Measurements from ENCODE around the gene ACTN1. TPM values are rescaled to one million over a fixed set of nuclear protein-coding genes. Genes with fewer than 3 reads are reported as not detected.

The ACTN1 gene
- total RNA-seq, 2 donors from 2014 or later: 170 to 316 TPM

- DNase-seq (ENCODE audit: low spot score): no peak
- Histone ChIP-seq H3K27me3 (no peaks in the 10 kb centered on the region), H3K4me1 (peaks cover 0 to 93% of the 10 kb centered on the region in 2 donors), H3K4me3 (no peak overlapping the region), H3K27ac (peak overlapping the region; percentile 6 to 12), H3K9me3 (no peaks in the 10 kb centered on the region), H3K36me3 (peaks cover 7% of the 10 kb centered on the region)
- no peak for TF ChIP-seq CTCF (IDR thresholded peaks at IDR 0.05)
These were observed 17.1 kb downstream of the ACTN1 start for GRCh38 chr14:68961781-68962584.

- Histone ChIP-seq H3K9me3 (no peaks in the 10 kb centered on the region), H3K27ac (peak overlapping the region; percentile 6 to 12), H3K4me3 (no peak overlapping the region), H3K27me3 (no peaks in the 10 kb centered on the region), H3K36me3 (peaks cover 13% of the 10 kb centered on the region), H3K4me1 (peaks cover 0 to 93% of the 10 kb centered on the region in 2 donors)
- TF ChIP-seq CTCF (IDR thresholded peaks at IDR 0.05): no peak
- no peak for DNase-seq (ENCODE audit: low spot score)
These were observed 17.7 kb downstream of the ACTN1 start for GRCh38 chr14:68961361-68961760.

GRCh38 chr14:68960123-68960522 is 19.0 kb downstream of the ACTN1 start:
- H3K27me3 ChIP-seq: no peaks in the 10 kb centered on the region
- TF ChIP-seq CTCF (IDR thresholded peaks at IDR 0.05): no peak
- H3K27ac ChIP-seq: peak overlapping the region in 1 of 2 donors; percentile 77
- no peak overlapping the region for H3K4me3 ChIP-seq
- peaks cover 13% of the 10 kb centered on the region for H3K36me3 ChIP-seq
- no peaks in the 10 kb centered on the region for H3K9me3 ChIP-seq
- H3K4me1 ChIP-seq: peaks cover 0 to 93% of the 10 kb centered on the region in 2 donors
- no peak for DNase-seq (ENCODE audit: low spot score)

GRCh38 chr14:68959035-68959434 is 20.1 kb downstream of the ACTN1 start:
- Histone ChIP-seq H3K4me1 (peaks cover 0 to 93% of the 10 kb centered on the region in 2 donors), H3K4me3 (no peak overlapping the region)

GRCh38 chr14:68958553-68958952 is 20.5 kb downstream of the ACTN1 start:
- no peak for TF ChIP-seq CTCF (IDR thresholded peaks at IDR 0.05)
- Histone ChIP-seq H3K27me3 (no peaks in the 10 kb centered on the region), H3K27ac (peak overlapping the region; percentile 69 to 77), H3K9me3 (no peaks in the 10 kb centered on the region), H3K4me1 (peaks cover 0 to 93% of the 10 kb centered on the region in 2 donors), H3K36me3 (peaks cover 13% of the 10 kb centered on the region), H3K4me3 (no peak overlapping the region)
- no peak for DNase-seq (ENCODE audit: low spot score)

More at GRCh38 chr14:68959035-68959434, 20.1 kb downstream of the ACTN1 start:
- Histone ChIP-seq H3K27me3 (no peaks in the 10 kb centered on the region), H3K36me3 (peaks cover 13% of the 10 kb centered on the region), H3K27ac (peak overlapping the region; percentile 69 to 77), H3K9me3 (no peaks in the 10 kb centered on the region)
- no peak for DNase-seq (ENCODE audit: low spot score)
- TF ChIP-seq CTCF (IDR thresholded peaks at IDR 0.05): no peak
